Sigmoid colon (tissue), 4 donors: ENCODE results near the gene GPR15.

Experiments
- CTCF ChIP-seq, 4 experiments: fragments of 450-650 bp in 3 of 4; fragments of 200-600 bp in 1 of 4; IDR thresholded peaks; one replicate each; pipeline ENCODE4 v1.5.1; 2016 to 2019; ENCODE audit warnings: antibody characterized with exemption in 4 of 4, mild to moderate bottlenecking in 3 of 4, moderate library complexity in 2 of 4
- EP300 ChIP-seq, 4 donors: sonication (generic); formaldehyde crosslinking; IDR thresholded peaks; one replicate each; pipeline ENCODE4 v1.6.1; 2017; ENCODE audit warnings: antibody characterized with exemption in 4 of 4

- TF ChIP-seq CTCF (IDR thresholded peaks at IDR 0.05): no peak
- TF ChIP-seq EP300 (IDR thresholded peaks at IDR 0.05): no peak
Observed at GRCh38 chr3:98532275-98532637, 478 bp downstream of the GPR15 start.
